Endothelial cell of umbilical vein (primary cell): ENCODE results near the gene WASF3.

Source experiments
- CTCF ChIP-seq, 2 donors: IDR thresholded peaks; 1 replicate in 1 of 2; 2 replicates in 1 of 2; pipeline ENCODE4 v1.5.1; 2011; ENCODE audit warnings: low read length in 2 of 2, mild to moderate bottlenecking in 2 of 2, moderate library complexity in 2 of 2, control low read depth in 1 of 2, inconsistent platforms in 1 of 2, low read depth in 1 of 2; ENCODE audit not compliant: insufficient read depth in 1 of 2; ENCODE audit errors: extremely low read depth in 1 of 2
- EZH2 ChIP-seq: IDR thresholded peaks from 2 replicates; pipeline ENCODE4 v1.6.1; 2012; ENCODE audit warnings: borderline replicate concordance, low read depth, mild to moderate bottlenecking, moderate library complexity, low read length, inconsistent platforms; ENCODE audit not compliant: severe bottlenecking
- FOS ChIP-seq: IDR thresholded peaks from 2 replicates; pipeline ENCODE4 v1.6.1; 2011; ENCODE audit warnings: mild to moderate bottlenecking, low read length, moderate library complexity, borderline replicate concordance; ENCODE audit not compliant: insufficient read depth
- JUN ChIP-seq: IDR thresholded peaks from 2 replicates; pipeline ENCODE4 v1.6.1; 2011; ENCODE audit warnings: borderline replicate concordance, low read depth; ENCODE audit not compliant: insufficient read length, insufficient read depth
- MYC ChIP-seq: IDR thresholded peaks from one replicate; pipeline ENCODE4 v1.6.1; 2011; ENCODE audit warnings: mild to moderate bottlenecking, low read depth, low read length
- POLR2A ChIP-seq: IDR thresholded peaks from 2 replicates; pipeline ENCODE4 v1.6.1; 2012; ENCODE audit warnings: low read depth, mild to moderate bottlenecking, control low read depth, low read length
- POLR2AphosphoS5 ChIP-seq: IDR thresholded peaks from 2 replicates; pipeline ENCODE4 v1.6.1; 2012; ENCODE audit warnings: low read depth, mild to moderate bottlenecking, control low read depth, low read length, moderate library complexity; ENCODE audit not compliant: insufficient read depth
- TF ChIP-seq, protein P1 (sequence below): IDR thresholded peaks from 2 replicates; pipeline ENCODE4 v1.6.1; 2011; ENCODE audit not compliant: insufficient read depth, insufficient read length

DNA sequence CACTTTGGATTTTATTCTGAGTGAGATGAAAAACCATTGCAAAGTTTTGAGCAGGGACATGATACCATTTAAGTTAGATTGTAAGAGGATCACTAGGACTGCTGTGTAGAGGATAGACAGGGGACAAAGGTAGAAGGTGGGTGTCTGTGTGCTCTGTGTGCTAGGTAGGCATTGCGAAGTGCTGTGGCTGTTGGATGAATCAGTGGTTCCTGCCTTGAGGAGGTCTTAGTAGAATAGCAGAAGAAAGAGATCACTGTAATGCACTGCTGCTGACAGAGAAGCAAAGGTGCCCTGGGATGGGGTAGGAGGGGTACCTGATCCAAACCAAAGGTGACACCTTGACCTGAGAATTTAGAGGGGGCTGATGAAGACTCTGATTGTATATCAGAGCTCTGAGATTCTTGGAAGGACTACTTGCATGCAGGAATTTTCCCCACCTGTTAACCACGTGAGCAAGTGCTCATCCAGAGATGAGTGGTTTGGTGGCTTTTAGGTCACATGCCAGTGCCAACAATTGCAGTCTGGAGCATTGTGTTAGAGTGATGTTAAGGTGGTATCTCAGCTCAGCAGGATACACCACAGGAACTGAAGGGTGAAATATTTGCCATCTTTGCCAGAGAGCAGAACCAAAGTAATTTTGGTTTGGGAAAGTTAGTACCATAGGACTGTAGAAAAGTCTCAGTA lies 10.8 kb downstream of the WASF3 start:
- TF ChIP-seq JUN, result no peak
- no peak for TF ChIP-seq POLR2AphosphoS5
- no peak for TF ChIP-seq POLR2A
- no peak for TF ChIP-seq CTCF (IDR thresholded peaks at IDR 0.05; ENCODE audit: extremely low read depth in 1 of 2, insufficient read depth in 1 of 2, low read depth in 1 of 2, low read length in 2 of 2)
- TF ChIP-seq EZH2, result no peak
- TF ChIP-seq, protein P1, sequence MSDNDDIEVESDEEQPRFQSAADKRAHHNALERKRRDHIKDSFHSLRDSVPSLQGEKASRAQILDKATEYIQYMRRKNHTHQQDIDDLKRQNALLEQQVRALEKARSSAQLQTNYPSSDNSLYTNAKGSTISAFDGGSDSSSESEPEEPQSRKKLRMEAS, result no peak
- TF ChIP-seq FOS, result no peak
- TF ChIP-seq MYC, result no peak
